SU-DHL-6 (cell line): ENCODE measurements around the gene LRIG3.
"Not testable (repeated sequence)": the region's sequence is repeated elsewhere in the genome, so short reads cannot be mapped to it uniquely, and the experiment has no call there.

Experiments used
- H2AFZ ChIP-seq: fragments of 200-600 bp; sonication (generic); 2 replicates; pipeline ENCODE4 v1.6.1; 2014; ENCODE audit warnings: low read depth, mild to moderate bottlenecking, moderate library complexity, mixed read lengths, antibody characterized with exemption, low read length; ENCODE audit not compliant: severe bottlenecking
- H3F3A ChIP-seq: fragments of 200-600 bp; shearing (Covaris generic); 2 replicates; pipeline ENCODE4 v1.6.0; 2016; ENCODE audit warnings: antibody characterized with exemption, mild to moderate bottlenecking; ENCODE audit not compliant: insufficient read depth
- H3K27ac ChIP-seq: fragments of 200-600 bp; sonication (generic); 2 replicates; pipeline ENCODE4 v1.5.1; 2016; ENCODE audit warnings: low read depth, mild to moderate bottlenecking, low read length, moderate library complexity, mixed read lengths
- H3K27me3 ChIP-seq: fragments of 200-600 bp; sonication (generic), shearing (Covaris generic); 2 replicates; pipeline ENCODE4 v1.6.0; 2014; ENCODE audit warnings: mild to moderate bottlenecking, low read length
- H3K36me3 ChIP-seq: fragments of 200-600 bp; sonication (generic); 2 replicates; pipeline ENCODE4 v1.6.1; 2014; ENCODE audit warnings: mild to moderate bottlenecking, low read length, mixed read lengths
- H3K4me2 ChIP-seq: fragments of 300-600, 200-600 bp; shearing (Covaris generic), sonication (generic); 2 replicates; pipeline ENCODE4 v1.6.0; 2014; ENCODE audit warnings: low read length, low read depth, mild to moderate bottlenecking; ENCODE audit not compliant: poor library complexity, severe bottlenecking
- H3K4me3 ChIP-seq: fragments of 200-600 bp; sonication (generic); 2 replicates; pipeline ENCODE4 v1.5.1; 2014; ENCODE audit warnings: antibody characterized with exemption, low read length, mild to moderate bottlenecking, mixed read lengths; ENCODE audit not compliant: insufficient read depth, poor library complexity, severe bottlenecking
- H3K79me2 ChIP-seq: fragments of 200-600 bp; sonication (generic); 2 replicates; pipeline ENCODE4 v1.6.1; 2014; ENCODE audit warnings: mild to moderate bottlenecking, low read length, moderate library complexity; ENCODE audit not compliant: insufficient read depth
- H3K9ac ChIP-seq: fragments of 200-600 bp; sonication (generic); 2 replicates; pipeline ENCODE4 v1.7.0; 2014; ENCODE audit warnings: mild to moderate bottlenecking, low read length
- H3K9me2 ChIP-seq: fragments of 200-600 bp; sonication (generic); replicated peaks from 2 replicates; pipeline ENCODE4 v1.6.1; 2014; ENCODE audit warnings: low read length; ENCODE audit not compliant: insufficient read depth
- H3K9me3 ChIP-seq: fragments of 200-600 bp; sonication (generic); 2 replicates; pipeline ENCODE4 v1.6.1; 2014; ENCODE audit warnings: low read length, mixed read lengths; ENCODE audit not compliant: insufficient read depth
- H4K20me1 ChIP-seq: fragments of 200-600 bp; sonication (generic); 2 replicates; pipeline ENCODE4 v1.6.1; 2014; ENCODE audit warnings: low read depth, mild to moderate bottlenecking, antibody characterized with exemption, low read length, moderate library complexity, mixed read lengths
- CTCF ChIP-seq: fragments of 200-600 bp; sonication (generic); IDR thresholded peaks from one replicate; pipeline ENCODE4 v1.5.1; 2017; ENCODE audit warnings: antibody characterized with exemption, mild to moderate bottlenecking, low read length, moderate library complexity; ENCODE audit not compliant: insufficient read depth, poor library complexity, severe bottlenecking
- EZH2phosphoT487 ChIP-seq: fragments of 200-600 bp; sonication (generic), shearing (Covaris generic); conservative IDR thresholded peaks from 2 replicates; pipeline ENCODE4 v1.6.1; 2018; ENCODE audit warnings: mild to moderate bottlenecking, antibody characterized with exemption, low read length, moderate library complexity, mixed read lengths

The LRIG3 gene

GRCh38 chr12:58860056-58860787, 60.1 kb downstream of the LRIG3 start:
- no peaks in the 10 kb centered on the region for H3K36me3 ChIP-seq
- no peak overlapping the region for H2AFZ ChIP-seq
- no peaks in the 10 kb centered on the region for H3K27me3 ChIP-seq
- H3K9me2 ChIP-seq = no peaks in the 10 kb centered on the region
- H3K4me3 ChIP-seq = no peak overlapping the region
- no peaks in the 10 kb centered on the region for H3K79me2 ChIP-seq
- TF ChIP-seq CTCF (no peak), EZH2phosphoT487 (no peak)
- no peak overlapping the region for H3K4me2 ChIP-seq
- H3K9me3 ChIP-seq = no peaks in the 10 kb centered on the region
- no peaks in the 10 kb centered on the region for H3F3A ChIP-seq
- H4K20me1 ChIP-seq = no peaks in the 10 kb centered on the region
- no peak overlapping the region for H3K27ac ChIP-seq
- H3K9ac ChIP-seq = no peak overlapping the region

- H3K9ac ChIP-seq = no peak overlapping the region
- no peak overlapping the region for H3K27ac ChIP-seq
- TF ChIP-seq EZH2phosphoT487 (no peak), CTCF (no peak)
- no peak overlapping the region for H2AFZ ChIP-seq
- H3K9me3 ChIP-seq = no peaks in the 10 kb centered on the region
- H3F3A ChIP-seq = no peaks in the 10 kb centered on the region
- no peaks in the 10 kb centered on the region for H3K9me2 ChIP-seq
- no peaks in the 10 kb centered on the region for H3K79me2 ChIP-seq
- H3K36me3 ChIP-seq = no peaks in the 10 kb centered on the region
- no peaks in the 10 kb centered on the region for H4K20me1 ChIP-seq
- H3K4me3 ChIP-seq = no peak overlapping the region
- H3K4me2 ChIP-seq = no peak overlapping the region
- no peaks in the 10 kb centered on the region for H3K27me3 ChIP-seq
These were observed 62.3 kb downstream of the LRIG3 start for GRCh38 chr12:58858030-58858429.

- not testable (repeated sequence) for H3K9me3 ChIP-seq, H3K27ac ChIP-seq, H3K27me3 ChIP-seq, H3K4me2 ChIP-seq, H3K9me2 ChIP-seq, H3K36me3 ChIP-seq, H3K9ac ChIP-seq, H3K79me2 ChIP-seq, H4K20me1 ChIP-seq, H2AFZ ChIP-seq, H3F3A ChIP-seq, H3K4me3 ChIP-seq
These were observed 63.1 kb downstream of the LRIG3 start for GRCh38 chr12:58857206-58857605.

- not testable (repeated sequence) for H3K27ac ChIP-seq, H2AFZ ChIP-seq, H4K20me1 ChIP-seq, H3K27me3 ChIP-seq, H3K4me2 ChIP-seq, H3K79me2 ChIP-seq, H3K9me3 ChIP-seq, H3K9ac ChIP-seq, H3K9me2 ChIP-seq, H3K4me3 ChIP-seq, H3F3A ChIP-seq, H3K36me3 ChIP-seq
These were observed 64.7 kb downstream of the LRIG3 start for GRCh38 chr12:58855630-58856029.
